C4-2B (cell line): Measurements from ENCODE around the gene AUH.

Experiments used
- CTCF ChIP-seq: fragments of 450-650 bp; conservative IDR thresholded peaks from 2 replicates; pipeline ENCODE4 v1.5.1; 2017; ENCODE audit warnings: mild to moderate bottlenecking
- ZFX ChIP-seq: fragments of 450-650 bp; IDR thresholded peaks from 2 replicates; pipeline ENCODE4 v1.6.1; 2017

- TF ChIP-seq CTCF (no peak), ZFX (no peak)
Observed at GRCh38 chr9:91320299-91320698, 41.4 kb downstream of the AUH start.
